Aorta (tissue), 5 donors: ENCODE results near the gene CABP7. TPM values are rescaled to one million over a fixed set of nuclear protein-coding genes. Genes with fewer than 3 reads are reported as not detected.

Source experiments
- ATAC-seq: fragments of 200-7000 bp; cut with Tn5 transposase; one replicate; pipeline ENCODE4 v1.9.1; 2022; ENCODE audit warnings: moderate library complexity; ENCODE audit not compliant: low FRiP score
- DNase-seq, 2 donors: peaks; one replicate each; pipeline ENCODE4 v3.0.0-alpha.2; 2020
- H3K27ac ChIP-seq, 2 donors: one replicate each; pipeline ENCODE4 v1.5.1; 2013; ENCODE audit warnings: low read length in 2 of 2, mild to moderate bottlenecking in 2 of 2, moderate library complexity in 2 of 2, control low read depth in 1 of 2, inconsistent platforms in 1 of 2, low read depth in 1 of 2
- H3K27me3 ChIP-seq, 2 donors: one replicate each; pipeline ENCODE4 v1.6.1; 2013; ENCODE audit warnings: control low read depth in 1 of 2, low read length in 1 of 2, mild to moderate bottlenecking in 1 of 2, moderate library complexity in 1 of 2; ENCODE audit not compliant: insufficient read depth in 2 of 2, control insufficient read depth in 1 of 2
- H3K36me3 ChIP-seq, 2 donors: one replicate each; pipeline ENCODE4 v1.6.1; 2013; ENCODE audit warnings: control low read depth in 1 of 2, low read length in 1 of 2, mild to moderate bottlenecking in 1 of 2; ENCODE audit not compliant: insufficient read depth in 2 of 2, control insufficient read depth in 1 of 2
- H3K4me1 ChIP-seq, 2 donors: one replicate each; pipeline ENCODE4 v1.6.1; 2013; ENCODE audit warnings: low read length in 2 of 2, control low read depth in 1 of 2, mild to moderate bottlenecking in 1 of 2, moderate library complexity in 1 of 2; ENCODE audit not compliant: insufficient read depth in 2 of 2, control insufficient read depth in 1 of 2
- H3K4me3 ChIP-seq, 2 donors: one replicate each; pipeline ENCODE4 v1.5.1; 2013; ENCODE audit warnings: low read length in 2 of 2, control low read depth in 1 of 2, mild to moderate bottlenecking in 1 of 2
- H3K9me3 ChIP-seq: one replicate; pipeline ENCODE4 v1.6.1; 2013; ENCODE audit warnings: mild to moderate bottlenecking, low read length; ENCODE audit not compliant: control insufficient read depth
- WGBS, 2 donors: extraction: QIAGEN DNeasy Blood & Tissue Kit; methylation state at CpG; one replicate each; pipeline ENCODE4 v1.1.7; 2013; 5-methylcytosine and 5-hydroxymethylcytosine counted together
- intact Hi-C, 2 donors: fragments of 100-400 bp; cut with DNase I; formaldehyde crosslinking; loops; one replicate each; pipeline versions ENCODE4 v1.14.2 to v1.15.0; 2022
- long read RNA-seq, 2 donors: library from polyadenylated mRNA; unstranded; transcript quantifications; one replicate each; pipeline ENCODE4 v2.0.0, GENCODE V29; 2020 to 2021
- polyA plus RNA-seq, 2 donors: library from polyadenylated mRNA; stranded (reverse); fragments of 200-250 nt; gene quantifications; one replicate each; pipeline ENCODE4 v1.2.3, GENCODE V29; 2013
- total RNA-seq, 2 donors: library from RNA; stranded (reverse); fragmentation: NEBNext Ultra II Directional; extraction: Animal tissue kit (Norgen Biotek cat#: 25700); gene quantifications; one replicate each; pipeline ENCODE4 v1.2.1, GENCODE V29; 2021
- donor health status: healthy with polysubstance abuse.
- donor health status: Bipolar disorder and iron deficiency.
- donor health status: DM: no; HTN: no; CAD: no.
- donor health status: DM: no; HTN: no; CAD: no.
- donor health status: DM: yes; HTN: yes; CAD: no.

CABP7 gene
- not detected for total RNA-seq
- polyA plus RNA-seq: under 1 TPM; 0.10 to 0.13 TPM
- long read RNA-seq, donor 1, partial matches to known transcripts: 0 of 2 reads
- long read RNA-seq, donor 1, other reads (novel, unspliced or antisense): 2 of 2 reads
- long read RNA-seq, donor 2, partial matches to known transcripts: 0 of 3 reads
- long read RNA-seq, donor 2, other reads (novel, unspliced or antisense): 3 of 3 reads

- 1% methylated on average over 44 to 115 of the region's 115 CpGs for WGBS, 2 donors
- no peaks in the 10 kb centered on the region for H3K27me3 ChIP-seq
- no peak within 1 kb of the TSS for H3K27ac ChIP-seq
- H3K4me3 ChIP-seq: no peak within 1 kb of the TSS
- no peaks in the 10 kb centered on the region for H3K4me1 ChIP-seq
- intact Hi-C loops: no loop called here
- DNase-seq: no peak
- no peaks in the 10 kb centered on the region for H3K36me3 ChIP-seq
- H3K9me3 ChIP-seq: no peaks in the 10 kb centered on the region
- no peak for ATAC-seq
Measured at GRCh38 chr22:29719899-29720645, at the start of gene CABP7. Gene CABP7, plus strand, starts transcription at chr22:29720003. Its CDS starts 422 bp downstream, at chr22:29720425.

DNA sequence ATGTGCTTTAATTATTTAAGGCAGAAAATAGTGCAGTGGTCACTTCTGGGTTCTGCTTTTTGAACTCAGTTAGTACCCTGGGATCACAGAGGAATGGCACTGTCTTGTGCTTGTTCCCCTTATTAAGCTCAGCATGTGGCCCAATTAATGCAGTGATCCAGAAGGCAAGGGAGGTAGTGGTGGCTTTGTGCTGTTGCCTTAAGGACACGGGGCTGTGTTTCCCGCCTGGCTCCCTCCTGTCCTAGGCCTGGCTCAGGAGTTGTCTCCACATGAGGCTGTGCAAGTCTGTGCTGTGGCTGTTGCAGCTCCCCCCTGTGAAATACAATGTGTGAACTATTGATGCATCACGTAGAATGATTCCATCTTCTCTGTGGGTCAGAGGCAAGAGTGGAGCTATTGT lies 49.2 kb upstream of the CABP7 start:
- H3K9me3 ChIP-seq: no peaks in the 10 kb centered on the region
- no peak overlapping the region for H3K27ac ChIP-seq
- H3K4me1 ChIP-seq: no peaks in the 10 kb centered on the region
- DNase-seq (no peak), ATAC-seq (no peak)
- no peaks in the 10 kb centered on the region for H3K27me3 ChIP-seq
- no peak overlapping the region for H3K4me3 ChIP-seq
- 76 to 77% methylated on average over 3 of the region's 3 CpGs for WGBS, 2 donors
- intact Hi-C loops: no loop called here
- peaks cover 6 to 13% of the 10 kb centered on the region in 2 donors for H3K36me3 ChIP-seq

DNA sequence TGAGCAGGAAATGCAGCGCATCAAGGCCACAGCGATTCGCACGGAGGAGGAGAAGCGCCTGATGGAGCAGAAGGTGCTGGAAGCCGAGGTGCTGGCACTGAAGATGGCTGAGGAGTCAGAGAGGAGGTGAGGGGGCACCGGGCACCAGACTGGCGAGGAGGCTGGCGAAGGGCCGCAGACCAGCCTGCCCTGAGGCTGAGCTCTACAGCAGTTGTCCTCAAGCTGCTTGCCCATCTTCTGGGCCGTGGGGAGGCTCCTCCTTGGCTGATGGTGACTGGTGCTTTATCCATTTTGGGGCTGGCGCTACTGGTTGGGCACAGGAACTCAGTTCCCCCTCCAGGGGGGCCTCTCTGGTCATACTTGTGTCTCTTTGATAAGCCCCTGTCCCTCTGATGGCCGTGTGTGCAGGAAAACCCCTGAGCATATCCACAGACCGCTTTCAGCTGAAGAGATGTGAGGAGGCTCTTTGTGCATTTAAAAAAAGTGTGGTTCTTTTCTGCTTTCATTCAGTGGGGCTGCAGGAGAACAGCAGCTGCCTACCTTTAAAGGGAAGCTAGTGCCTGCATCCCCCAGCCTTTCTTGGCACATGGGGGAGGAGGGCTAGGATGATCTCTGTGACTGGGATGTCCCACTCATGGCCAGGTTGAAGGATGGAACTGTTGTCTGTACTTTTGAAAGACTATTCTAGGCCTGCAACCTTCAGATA lies 46.3 kb upstream of the CABP7 start:
- Histone ChIP-seq H3K9me3 (no peaks in the 10 kb centered on the region), H3K27ac (no peak overlapping the region), H3K4me1 (no peaks in the 10 kb centered on the region), H3K27me3 (no peaks in the 10 kb centered on the region), H3K36me3 (peaks cover 6 to 18% of the 10 kb centered on the region in 2 donors), H3K4me3 (no peak overlapping the region)
- 91 to 92% methylated on average over 14 of the region's 14 CpGs for WGBS, 2 donors
- intact Hi-C loops: no loop called here
- ATAC-seq: no peak
- DNase-seq: no peak

DNA sequence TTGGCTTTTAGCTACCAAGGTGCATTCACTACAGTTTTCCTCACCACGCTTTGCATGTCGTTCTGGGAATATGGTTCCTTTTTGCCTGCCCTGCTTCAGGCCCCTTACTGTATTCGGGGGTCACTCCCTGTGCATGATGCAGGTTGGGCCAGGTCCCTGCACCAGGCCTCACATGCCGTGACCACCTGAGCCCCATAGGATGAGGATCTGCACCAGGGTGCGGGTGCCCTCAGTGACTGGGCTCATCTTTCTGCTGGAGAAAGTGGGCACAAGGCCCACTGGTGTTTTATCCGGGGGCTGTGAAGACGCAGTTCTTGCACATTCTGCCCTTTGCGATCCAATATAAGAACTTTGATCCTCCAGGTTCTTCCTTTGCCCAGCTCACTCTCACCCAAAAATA lies 45.7 kb upstream of the CABP7 start:
- no peak overlapping the region for H3K27ac ChIP-seq
- H3K4me1 ChIP-seq: no peaks in the 10 kb centered on the region
- ATAC-seq (no peak), DNase-seq (no peak)
- no peak overlapping the region for H3K4me3 ChIP-seq
- intact Hi-C loops: no loop called here
- no peaks in the 10 kb centered on the region for H3K27me3 ChIP-seq
- peaks cover 6 to 14% of the 10 kb centered on the region in 2 donors for H3K36me3 ChIP-seq
- no peaks in the 10 kb centered on the region for H3K9me3 ChIP-seq
- WGBS, 2 donors: 85 to 93% methylated on average over 8 of the region's 8 CpGs

DNA sequence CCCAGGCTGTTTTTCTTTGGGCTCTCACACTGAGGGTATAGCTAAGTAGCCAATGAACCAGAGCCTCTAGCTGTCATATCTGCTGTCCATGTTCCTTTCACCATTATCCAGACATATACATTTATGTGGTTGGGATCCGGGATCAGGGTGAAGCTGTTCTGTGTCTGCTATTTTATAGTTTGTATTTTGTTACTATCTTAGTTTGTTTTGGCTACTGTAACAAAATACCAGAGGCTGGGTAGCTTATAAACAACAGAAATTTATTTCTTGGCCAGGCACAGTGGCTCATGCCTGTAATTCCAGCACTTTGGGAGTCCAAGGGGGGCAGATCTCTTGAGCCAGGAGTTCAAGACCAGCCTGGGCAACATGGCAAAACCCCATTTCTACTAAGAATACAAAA lies 40.5 kb upstream of the CABP7 start:
- Histone ChIP-seq H3K27ac (no peak overlapping the region), H3K27me3 (no peaks in the 10 kb centered on the region), H3K4me1 (no peaks in the 10 kb centered on the region), H3K4me3 (no peak overlapping the region), H3K36me3 (peaks cover 2 to 10% of the 10 kb centered on the region in 2 donors), H3K9me3 (no peaks in the 10 kb centered on the region)
- WGBS, 2 donors: 55 to 68% methylated on average over 1 of the region's 1 CpG
- intact Hi-C loops: no loop called here
- DNase-seq (no peak), ATAC-seq (no peak)

DNA sequence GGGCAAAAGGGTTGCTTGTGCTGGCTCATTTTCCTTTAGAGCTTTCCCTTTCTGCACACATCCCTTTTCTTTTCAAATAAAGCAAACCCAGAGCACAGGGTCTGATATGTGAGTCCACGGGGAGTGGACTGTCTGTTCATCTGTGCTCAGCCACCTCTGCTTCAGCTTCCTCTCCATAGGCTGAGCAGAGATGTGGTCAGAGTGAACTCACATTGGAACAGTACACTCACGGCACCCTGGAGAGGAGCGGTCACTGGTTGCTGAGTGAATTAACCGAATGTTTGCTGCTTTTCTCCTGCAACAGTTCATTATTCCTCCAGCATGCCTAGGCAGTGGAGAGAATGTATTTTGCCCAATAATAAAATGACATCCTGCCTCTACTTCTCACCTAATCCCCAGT lies 36.3 kb upstream of the CABP7 start:
- 88 to 94% methylated on average over 4 of the region's 4 CpGs for WGBS, 2 donors
- H3K4me3 ChIP-seq: no peak overlapping the region
- DNase-seq (no peak), ATAC-seq (no peak)
- H3K27ac ChIP-seq: no peak overlapping the region
- intact Hi-C loops: no loop called here
- H3K9me3 ChIP-seq: no peaks in the 10 kb centered on the region
- H3K27me3 ChIP-seq: no peaks in the 10 kb centered on the region
- H3K4me1 ChIP-seq: no peaks in the 10 kb centered on the region
- no peaks in the 10 kb centered on the region for H3K36me3 ChIP-seq

GRCh38 chr22:29684244-29684643 lies 35.6 kb upstream of the CABP7 start:
- Histone ChIP-seq H3K4me3 (no peak overlapping the region), H3K27ac (no peak overlapping the region), H3K36me3 (no peaks in the 10 kb centered on the region), H3K9me3 (no peaks in the 10 kb centered on the region), H3K4me1 (no peaks in the 10 kb centered on the region), H3K27me3 (no peaks in the 10 kb centered on the region)
- no peak for DNase-seq
- WGBS, 2 donors: 97 to 98% methylated on average over 4 of the region's 4 CpGs
- intact Hi-C loops: no loop called here
- ATAC-seq: no peak

DNA sequence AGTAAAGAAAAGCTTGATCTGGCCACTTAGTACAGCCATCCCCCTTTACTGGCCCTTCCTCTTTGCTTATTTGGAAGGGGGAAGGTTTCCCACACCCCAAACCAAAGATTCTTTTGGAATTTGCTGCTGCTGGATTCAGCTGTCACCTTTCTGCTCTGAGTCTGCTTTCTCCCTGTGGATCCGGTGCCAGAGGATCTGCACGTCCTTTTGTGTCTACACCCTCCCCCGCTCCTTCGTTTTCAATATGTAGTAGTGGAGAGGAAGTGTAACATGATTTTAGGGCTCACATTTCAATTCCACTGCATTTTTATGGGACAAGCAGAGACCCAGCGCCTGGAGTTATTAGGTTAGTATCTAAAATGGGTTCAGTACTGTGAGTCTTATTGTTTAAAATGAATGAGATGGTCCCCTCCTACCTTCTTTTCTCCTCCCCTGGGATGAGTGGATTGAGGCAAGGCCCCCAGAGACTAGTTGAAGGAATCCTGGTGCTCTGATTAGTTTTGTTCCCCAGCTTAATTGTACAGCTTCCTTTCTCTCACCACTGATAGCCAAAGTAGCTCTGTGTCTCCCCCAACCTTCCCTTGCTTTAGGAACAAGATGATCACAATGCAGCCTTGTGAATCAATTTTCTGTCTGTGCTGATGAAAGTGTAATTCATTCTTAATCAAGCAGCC lies 30.5 kb upstream of the CABP7 start:
- Histone ChIP-seq H3K36me3 (no peaks in the 10 kb centered on the region), H3K9me3 (no peaks in the 10 kb centered on the region), H3K4me1 (no peaks in the 10 kb centered on the region), H3K27me3 (no peaks in the 10 kb centered on the region), H3K27ac (no peak overlapping the region), H3K4me3 (no peak overlapping the region)
- intact Hi-C loops: no loop called here
- WGBS, 2 donors: 74 to 80% methylated on average over 5 of the region's 5 CpGs
- ATAC-seq: no peak
- DNase-seq: no peak
